HUDEP-2 (cell line): ENCODE data around the gene KRTAP10-3.

Experiments
- DNase-seq, 76 experiments: peaks; one replicate each; lab custom pipeline; 2025; ENCODE audit not compliant: unreplicated experiment in 76 of 76; lab: John Stamatoyannopoulos, UW

The KRTAP10-3 gene

GRCh38 chr21:44509539-44509938 is 49.1 kb downstream of the KRTAP10-3 start:
- DNase-seq = peak in 38 of 76 experiments; percentile 5 to 55 (median 25)

GRCh38 chr21:44508711-44509445 is 49.7 kb downstream of the KRTAP10-3 start:
- DNase-seq = no peak

- DNase-seq = no peak
These were observed 50.2 kb downstream of the KRTAP10-3 start for GRCh38 chr21:44508426-44508710.
